Stimulated activated CD8-positive, alpha-beta memory T cell treated with anti-CD3 and anti-CD28 coated beads, Interleukin-7, amount 100 ng/mL, for 4 hours (primary cell): ENCODE results near the gene NSG1.
A peak's percentile ranks its signal among the peaks of the same experiment; 100 is the strongest.
"Not testable (repeated sequence)": the region's sequence is repeated elsewhere in the genome, so short reads cannot be mapped to it uniquely, and the experiment has no call there.

Experiments used
- DNase-seq, 2 donors: peaks; one replicate each; pipeline ENCODE4 v3.0.0-alpha.2; 2020; ENCODE audit warnings: low read depth in 2 of 2

NSG1 gene

DNA sequence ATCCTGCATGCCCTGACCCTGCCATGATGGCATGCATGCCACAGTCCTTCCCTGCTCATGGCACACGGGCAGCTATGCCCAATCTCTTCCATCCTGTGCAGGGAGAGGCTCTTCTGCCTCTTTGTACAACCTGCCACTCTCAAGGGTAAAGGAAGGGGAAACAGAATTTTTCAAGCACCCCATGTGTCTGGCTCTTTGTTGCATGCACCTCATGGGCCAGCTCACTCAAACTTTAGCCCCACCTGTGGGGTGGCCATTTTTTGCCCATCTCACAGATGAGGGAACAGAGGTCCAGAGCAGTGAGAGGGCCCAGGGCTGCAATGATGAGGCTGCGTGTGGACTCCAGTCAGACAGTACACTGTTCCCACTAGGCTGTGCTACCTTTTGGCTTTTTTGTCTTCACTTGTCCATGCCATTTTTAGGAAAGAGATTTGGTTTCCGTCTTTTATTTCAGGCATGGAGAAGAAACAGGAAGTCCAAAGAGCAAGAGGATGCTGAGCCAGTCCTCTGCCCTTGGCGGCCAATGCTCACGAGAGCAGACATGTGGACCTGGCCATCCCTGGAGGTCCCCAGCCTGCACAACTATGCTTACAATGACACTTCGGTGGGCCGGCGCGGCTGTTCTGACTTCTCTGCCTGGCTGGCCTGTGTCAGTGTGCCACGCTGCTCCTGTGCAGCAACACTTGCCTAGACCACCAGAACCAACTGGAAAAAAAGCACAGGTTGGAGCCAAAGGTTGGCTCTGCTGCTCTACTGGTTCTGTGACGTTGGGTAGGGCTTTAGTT lies 45.6 kb downstream of the NSG1 start:
- no peak for DNase-seq

DNA sequence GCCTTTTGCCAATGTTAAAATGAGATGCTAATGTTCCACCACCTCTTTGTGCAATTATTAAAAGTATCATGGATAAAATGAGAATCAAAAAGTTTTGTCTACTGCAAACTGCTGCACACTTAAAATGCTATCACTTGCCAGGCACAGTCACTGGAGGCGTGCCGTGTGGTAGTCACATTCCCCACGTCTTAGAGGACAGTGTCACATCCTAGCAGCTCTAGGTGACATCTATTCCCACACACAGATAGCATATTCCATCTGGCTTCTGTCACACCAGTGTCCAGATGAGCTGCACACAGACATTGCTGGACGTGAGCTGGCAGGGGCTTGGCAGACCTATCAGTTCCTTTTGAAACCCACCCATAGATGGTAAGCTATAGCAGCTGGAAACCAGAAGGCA lies 47.0 kb downstream of the NSG1 start:
- no peak for DNase-seq

DNA sequence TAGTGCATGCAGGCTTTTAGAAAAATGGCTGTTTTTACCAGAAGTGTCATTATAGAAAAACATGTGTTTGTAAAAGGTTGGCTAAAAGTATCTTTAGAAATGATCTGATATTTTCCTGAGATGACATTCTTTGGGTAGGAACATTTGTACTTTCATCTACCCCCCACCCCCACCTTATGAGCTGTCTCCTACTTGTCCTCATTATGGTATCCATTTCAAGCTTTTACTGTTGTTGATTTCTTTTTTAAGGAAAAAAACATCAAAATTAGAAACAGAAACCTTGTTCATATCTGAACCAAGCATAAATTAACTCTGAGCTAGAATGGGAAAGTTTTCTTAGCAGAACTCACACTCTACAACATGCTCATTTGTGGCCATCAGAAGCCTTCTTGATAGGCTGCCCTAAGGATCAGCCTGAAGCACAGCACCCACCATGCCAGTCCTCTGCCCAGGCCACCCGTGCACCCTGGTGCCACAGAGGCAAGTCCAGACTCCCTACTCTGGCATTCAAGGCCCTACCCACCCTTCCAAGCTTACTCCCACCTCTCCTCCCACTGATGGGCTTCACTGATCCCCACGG lies 49.4 kb downstream of the NSG1 start:
- no peak for DNase-seq

DNA sequence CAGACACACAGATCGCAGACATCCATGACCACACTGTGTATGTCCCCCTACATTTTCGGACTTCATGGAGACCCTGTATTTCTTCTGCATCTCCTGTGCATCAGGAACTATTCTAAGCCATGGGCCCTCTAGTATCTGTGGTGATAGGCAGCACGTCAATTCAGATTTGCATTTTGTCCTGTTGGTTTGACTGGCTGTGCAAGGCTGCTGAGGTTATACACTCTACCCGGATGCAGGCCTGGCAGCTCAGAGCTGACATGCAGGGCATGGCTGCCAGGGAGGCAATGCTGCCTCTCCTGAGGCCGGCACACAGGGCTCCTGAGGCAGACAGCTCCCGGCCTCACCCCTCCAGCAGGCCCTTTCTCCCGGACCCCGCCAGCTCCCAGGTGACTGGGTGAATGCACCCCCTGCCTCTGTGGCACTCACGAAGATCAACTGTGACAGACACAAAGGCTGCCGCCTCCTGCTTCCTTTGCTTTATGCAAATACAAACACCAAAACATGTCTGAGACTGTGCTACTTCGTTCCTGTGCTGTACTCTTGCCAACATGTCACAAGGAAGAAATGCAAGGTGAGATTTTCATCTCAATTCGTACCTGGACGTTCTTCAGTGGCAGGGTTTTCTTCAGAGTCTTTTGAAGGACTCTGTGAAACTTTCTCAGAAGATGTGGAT lies 51.0 kb downstream of the NSG1 start:
- DNase-seq, result no peak

DNA sequence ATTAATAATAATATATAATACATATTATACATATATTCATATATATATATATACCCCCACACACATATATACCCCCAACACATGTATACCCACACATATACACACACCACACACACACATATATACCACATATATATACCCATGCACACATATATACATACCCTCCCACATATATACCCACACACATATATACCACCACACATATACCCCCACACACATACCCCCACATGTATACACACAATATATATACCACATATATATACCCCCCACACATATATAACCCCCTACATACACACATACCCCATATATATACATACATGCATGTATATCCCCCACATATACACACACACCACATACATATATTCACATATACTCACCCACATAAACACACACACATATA lies 52.0 kb downstream of the NSG1 start:
- no peak for DNase-seq

DNA sequence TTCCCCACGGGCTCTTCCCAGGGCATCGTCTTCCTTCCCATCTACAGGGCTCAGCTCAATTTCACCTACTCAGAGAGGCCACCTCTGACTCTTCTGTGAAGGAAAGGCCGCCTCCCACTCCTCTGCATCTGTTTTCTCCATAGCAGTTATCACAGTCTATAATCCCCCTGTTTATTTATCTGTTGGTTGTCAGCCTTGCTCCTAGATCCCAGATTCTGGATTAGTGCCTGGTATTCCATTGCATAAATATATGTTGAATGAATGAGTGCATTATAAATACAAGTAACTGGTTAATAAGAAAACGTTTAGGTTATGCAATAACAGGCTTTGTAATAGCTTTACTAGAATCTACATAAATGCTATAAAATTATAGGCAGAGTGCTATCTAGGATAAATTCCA lies 52.9 kb downstream of the NSG1 start:
- DNase-seq, result no peak

DNA sequence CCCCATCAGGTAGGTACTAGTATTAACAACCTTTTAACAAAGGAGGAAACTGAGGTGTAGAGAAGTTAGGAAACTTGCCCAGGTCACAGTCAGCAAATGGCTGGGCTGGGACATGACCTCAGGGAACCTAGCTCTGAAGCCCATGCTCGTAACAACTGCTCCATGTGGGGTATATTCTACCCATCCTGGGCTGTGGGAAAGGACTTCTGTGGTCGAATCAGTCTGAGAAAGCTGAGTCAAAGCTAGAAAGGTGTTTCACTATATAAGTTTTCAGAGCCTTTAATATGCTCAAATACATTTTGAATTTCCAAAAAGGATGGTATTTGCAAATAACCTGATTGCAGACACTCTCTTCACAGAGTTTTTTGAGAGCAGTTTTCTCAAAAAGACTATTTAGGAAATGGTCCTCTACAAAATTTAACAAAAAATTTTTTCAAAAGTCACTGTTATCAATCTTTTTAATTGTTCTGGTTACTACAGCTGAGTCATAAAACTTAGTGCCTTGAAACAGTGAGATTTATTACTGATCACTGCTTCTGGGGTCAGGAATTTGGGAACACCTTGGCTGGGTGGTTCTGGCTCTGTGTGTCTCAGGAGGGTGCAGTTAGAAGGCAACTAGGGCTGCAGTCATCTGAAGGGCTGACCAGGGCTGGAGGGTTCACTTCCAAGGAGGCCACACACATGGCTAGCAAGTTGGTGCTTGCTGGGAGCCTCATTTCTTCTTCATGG lies 53.6 kb downstream of the NSG1 start:
- no peak for DNase-seq

DNA sequence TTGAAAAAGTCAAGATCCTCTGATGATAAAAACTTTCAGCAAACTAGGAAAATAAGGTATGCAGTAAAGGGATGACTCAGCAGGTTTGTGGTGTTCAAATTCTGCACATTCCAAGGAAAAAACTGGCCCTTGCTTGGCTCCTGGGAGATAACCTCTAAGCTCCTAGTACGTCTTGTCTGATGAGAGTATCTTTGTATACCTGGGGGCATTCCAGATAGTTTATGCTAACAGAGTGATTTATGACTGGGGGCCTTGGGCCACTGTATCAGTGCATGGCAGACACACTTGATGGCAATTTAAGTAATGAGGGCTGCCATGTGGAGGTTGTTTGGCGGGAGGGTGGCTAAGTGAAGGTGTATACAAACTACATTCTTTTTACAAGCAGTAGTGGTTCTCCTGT lies 56.9 kb downstream of the NSG1 start:
- no peak for DNase-seq

DNA sequence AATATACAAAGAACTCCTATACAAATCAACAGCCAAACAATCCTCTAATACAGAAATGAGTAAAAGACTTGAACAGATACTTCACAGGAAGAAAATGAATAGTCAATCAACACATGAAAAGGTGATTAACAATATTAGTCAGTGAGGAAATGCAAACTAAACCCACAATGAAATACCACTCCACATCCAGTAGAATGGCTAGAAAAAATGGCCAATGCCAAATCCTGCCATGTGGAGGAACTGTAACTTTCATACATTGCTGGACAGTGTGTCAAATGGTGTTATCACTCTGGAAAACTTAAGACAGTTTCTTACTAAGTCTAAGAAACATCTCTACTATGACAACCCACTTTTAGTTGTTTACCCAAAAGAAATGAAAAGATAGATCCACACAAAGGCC lies 59.5 kb downstream of the NSG1 start:
- no peak for DNase-seq

DNA sequence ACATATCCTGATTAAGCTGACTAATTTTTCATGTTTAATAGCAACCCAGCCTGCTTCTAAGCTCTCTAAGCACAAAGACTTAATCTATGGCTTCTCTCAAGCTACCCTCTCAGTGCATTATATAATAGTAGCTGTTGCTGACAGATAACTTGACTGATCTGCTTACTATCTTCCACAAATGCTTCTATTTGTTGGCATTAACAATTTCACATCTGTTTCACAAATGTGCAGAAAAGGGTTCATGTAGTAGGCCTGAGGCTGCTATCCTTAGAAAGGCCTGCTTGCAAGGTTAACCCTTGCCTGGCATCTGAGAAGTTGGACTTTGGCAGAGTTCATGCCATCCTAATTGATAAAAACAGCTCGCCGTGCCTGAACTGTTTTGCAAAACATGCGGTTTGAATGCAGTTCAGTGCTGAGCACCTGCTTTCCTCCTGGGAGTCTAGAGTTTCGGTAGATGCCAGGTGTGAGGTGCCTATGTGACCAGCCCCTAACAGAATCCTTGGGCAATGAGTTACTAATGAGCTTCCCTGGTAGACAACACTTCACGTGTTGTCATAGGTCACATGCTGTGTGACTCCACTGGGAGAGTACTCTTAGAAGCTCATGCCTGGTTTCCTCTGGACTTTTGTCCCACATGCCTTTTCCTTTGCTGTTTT lies 68.4 kb downstream of the NSG1 start:
- no peak for DNase-seq

DNA sequence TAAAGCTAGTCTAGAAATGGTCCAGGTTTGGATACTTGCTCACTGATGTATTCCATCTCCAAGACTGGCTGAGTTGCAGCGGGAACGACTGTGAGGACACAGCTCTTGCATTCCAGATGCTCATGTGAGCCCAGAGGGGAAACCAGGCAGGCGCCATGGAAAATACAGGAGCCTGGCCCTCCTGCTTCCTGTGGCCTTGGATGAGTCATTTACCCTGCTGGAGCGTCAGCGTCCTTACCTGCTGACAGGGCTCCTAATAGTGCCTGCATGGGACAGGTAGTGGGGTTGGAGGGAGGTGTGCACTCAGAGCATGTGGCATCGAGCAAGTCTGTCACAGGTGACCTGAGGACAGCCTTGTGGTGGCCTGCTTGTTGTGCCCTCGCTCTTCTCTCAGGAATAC lies 69.4 kb downstream of the NSG1 start:
- DNase-seq, result no peak

DNA sequence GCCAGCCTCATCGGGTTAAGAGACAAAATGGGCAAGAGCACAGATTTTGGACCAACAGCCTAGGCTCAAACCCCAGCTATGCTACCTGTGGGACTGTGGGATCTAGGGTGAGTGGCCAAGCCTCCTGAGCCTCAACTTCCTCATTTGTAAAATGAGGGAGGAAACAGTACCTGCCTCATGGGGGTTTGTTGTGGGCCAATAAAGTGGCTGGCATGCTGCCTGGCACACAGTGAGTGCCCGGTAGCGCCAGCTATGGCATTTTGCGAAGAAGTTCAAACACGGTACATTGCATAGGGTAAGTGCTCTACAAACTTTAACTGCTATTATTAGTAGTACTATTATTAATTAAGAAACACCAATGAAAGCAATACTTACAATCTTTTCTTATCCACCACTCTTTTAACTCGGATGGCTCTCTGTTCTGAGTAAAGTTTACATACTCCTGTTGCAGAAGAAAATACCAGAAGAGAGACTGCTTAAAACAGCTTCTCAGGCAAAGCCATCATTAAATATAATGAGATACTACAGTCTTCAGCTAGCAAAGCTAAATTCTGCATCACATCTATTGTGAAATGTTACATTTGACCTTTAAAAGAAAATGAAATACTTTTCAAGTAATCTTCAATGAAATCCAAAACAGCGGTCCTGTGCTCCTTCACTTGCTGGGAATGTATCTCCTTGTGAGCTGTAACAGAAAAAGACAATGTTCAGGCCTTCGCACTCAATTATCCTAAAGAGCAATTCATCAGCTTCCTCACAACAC lies 70.1 kb downstream of the NSG1 start:
- DNase-seq, result no peak

DNA sequence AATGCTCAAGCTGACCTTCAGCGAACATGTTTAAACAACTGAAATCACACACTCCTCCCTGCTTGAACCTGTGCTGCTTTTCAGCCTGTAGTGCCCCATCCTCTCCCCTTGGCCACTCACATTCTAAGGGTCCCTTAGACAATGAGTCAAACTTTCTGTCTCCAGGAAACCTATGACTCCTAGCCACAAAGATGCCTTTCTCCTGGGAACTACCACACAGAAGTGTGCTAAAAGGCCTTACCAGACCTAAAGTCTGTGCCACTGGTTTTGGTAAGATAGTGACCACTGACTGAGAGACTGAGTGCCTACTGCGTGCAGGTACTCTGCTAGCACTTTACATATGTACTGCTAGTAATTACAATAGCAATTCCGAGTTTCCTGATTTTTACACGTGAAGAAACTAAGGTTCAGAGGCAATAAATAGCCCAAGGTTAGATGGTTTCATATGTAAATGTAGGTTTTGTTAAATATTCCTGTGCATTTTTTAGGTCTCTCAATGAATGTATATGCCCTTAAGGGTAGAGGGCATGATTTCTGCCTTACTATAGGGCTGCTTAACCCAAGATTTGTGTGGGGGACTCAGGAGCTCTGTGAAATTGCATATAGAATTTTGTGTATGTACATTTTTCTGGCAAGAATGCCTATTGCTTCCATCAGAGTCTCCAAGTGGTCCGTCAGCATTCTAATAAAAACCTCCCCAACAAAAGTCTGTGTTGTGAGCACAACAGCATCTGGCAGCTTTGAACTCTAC lies 71.1 kb downstream of the NSG1 start:
- DNase-seq, result no peak

DNA sequence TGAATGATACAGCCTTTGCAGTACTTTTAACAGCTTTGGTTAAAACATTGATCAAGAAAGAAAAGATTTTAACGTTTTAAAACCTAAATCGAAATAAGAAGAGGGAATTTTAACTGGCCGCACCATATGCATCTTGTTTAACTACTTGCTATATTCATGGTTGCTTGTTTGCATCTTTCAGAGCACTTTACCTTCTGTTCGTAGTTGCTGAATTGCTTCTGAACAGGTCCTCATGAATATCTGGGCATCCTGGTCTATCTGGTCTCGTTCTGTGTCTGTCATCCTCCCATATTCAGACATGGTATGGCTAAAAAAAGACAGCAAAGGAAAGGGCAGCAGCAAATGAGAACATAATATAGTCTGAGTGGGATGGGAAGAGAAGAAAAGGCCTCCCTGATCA lies 72.3 kb downstream of the NSG1 start:
- no peak for DNase-seq

DNA sequence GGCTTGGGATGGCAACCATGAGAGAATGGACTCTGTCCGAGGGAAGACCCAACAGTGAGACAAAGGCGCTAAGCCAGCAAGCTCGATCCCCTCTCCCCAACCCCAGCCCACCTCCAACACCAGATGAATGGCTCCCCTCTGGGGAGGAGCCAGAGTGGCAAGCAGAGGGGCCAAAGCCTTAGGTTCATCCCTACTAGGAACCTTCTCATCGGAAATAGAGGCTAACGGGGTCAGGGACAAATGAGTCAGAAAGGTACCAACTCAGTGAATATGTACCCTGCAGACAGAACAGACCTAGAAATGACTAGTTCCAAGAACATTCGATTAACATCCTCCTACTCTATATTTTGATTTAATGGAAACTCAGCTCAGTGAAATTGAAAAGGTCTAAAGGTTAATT lies 73.9 kb downstream of the NSG1 start:
- no peak for DNase-seq

DNA sequence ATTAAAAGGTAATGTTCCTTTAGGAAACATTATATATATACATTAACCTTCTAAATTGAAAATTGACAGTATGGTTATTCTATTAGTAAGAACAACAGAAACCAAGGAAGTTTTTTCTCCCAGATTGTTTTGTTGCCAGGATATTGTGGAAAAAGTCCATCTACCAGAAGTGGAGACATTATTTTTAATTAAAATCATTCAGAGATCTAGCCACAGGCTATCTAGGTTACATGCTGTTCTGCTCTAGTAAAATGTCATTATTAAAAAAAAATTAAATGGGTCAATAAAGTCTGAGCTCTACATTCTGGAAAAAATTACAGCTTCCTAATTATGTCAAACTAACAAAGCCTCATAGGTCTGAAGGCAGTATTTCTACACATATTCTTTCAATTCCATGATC lies 74.3 kb downstream of the NSG1 start:
- DNase-seq, result no peak

DNA sequence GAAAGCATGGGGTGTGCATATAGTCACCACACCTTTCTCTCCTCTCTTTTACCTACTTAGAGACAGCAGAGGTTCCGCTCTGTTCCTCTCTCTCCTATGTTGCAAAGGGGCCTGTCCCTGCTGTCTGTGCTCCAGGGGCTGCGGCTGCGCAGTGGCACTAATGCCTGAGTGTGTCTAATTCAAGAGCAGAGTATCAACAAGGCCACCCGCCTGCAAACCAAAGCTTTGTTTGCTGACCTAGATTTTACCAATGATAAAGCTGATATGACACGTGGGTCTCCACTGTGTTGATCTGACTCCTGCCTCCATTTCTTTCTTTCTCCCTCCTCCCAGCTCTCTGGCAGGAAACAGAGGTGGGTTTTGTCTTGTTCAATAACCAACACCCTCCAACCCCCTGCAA lies 74.9 kb downstream of the NSG1 start:
- DNase-seq, result peak; percentile 6 to 16

DNA sequence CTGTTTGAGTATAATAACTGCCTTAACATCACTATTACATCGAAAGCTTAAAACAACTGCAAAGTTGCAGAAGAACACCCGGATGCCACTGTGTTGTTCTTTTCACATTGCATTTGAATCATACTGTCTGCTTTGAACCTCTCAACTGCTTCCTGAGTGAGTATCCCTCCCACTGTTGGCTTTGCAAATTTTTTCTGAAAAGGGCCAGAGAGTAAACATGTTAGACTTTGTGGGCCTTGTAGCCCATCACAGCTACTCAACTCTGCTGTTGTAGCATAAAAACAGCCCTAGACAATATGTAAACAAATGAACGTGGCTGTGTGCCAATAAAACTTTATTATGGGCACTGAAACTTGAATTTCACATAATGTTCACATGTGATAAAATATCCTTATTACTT lies 76.1 kb downstream of the NSG1 start:
- no peak for DNase-seq

DNA sequence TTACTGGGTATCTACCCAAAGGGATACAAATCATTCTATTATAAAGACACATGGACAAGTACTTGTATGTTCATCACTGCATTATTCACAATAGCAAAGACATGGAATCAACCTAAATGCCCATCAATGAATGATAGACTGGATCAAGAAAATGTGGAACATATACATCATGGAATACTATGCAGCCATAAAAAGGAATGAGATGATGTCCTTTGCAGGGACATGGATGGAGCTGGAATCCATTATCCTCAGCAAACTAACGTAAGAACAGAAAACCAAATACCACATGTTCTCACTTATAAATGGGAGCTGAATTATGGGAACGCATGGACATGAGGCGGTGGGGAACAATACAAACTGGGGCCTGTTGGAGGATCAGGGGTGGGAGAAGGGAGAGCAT lies 78.3 kb downstream of the NSG1 start:
- DNase-seq, result not testable (repeated sequence)
